Measurements from ENCODE around the gene FIGN.

GRCh38 chr2:163723348-163723747, 12.5 kb downstream of the FIGN start:
- TF ChIP-seq CTCF (IDR thresholded peaks at IDR 0.05; ENCODE audit: poor library complexity) (no peak), EZH2 (IDR thresholded peaks at IDR 0.05; ENCODE audit: borderline replicate concordance) (no peak), EZH2phosphoT487 (IDR thresholded peaks at IDR 0.05; ENCODE audit: low read depth, severe bottlenecking, unreplicated experiment) (no peak)

Measured in hepatocyte (in vitro differentiated cells).